ENCODE results near the gene FMN2. TPM values are rescaled to one million over a fixed set of nuclear protein-coding genes. Genes with fewer than 3 reads are reported as not detected.

The FMN2 gene
- total RNA-seq, 3 donors from 2014 or later (not counting 1 experiment from before 2014, with no cell fraction given): not detected

DNA sequence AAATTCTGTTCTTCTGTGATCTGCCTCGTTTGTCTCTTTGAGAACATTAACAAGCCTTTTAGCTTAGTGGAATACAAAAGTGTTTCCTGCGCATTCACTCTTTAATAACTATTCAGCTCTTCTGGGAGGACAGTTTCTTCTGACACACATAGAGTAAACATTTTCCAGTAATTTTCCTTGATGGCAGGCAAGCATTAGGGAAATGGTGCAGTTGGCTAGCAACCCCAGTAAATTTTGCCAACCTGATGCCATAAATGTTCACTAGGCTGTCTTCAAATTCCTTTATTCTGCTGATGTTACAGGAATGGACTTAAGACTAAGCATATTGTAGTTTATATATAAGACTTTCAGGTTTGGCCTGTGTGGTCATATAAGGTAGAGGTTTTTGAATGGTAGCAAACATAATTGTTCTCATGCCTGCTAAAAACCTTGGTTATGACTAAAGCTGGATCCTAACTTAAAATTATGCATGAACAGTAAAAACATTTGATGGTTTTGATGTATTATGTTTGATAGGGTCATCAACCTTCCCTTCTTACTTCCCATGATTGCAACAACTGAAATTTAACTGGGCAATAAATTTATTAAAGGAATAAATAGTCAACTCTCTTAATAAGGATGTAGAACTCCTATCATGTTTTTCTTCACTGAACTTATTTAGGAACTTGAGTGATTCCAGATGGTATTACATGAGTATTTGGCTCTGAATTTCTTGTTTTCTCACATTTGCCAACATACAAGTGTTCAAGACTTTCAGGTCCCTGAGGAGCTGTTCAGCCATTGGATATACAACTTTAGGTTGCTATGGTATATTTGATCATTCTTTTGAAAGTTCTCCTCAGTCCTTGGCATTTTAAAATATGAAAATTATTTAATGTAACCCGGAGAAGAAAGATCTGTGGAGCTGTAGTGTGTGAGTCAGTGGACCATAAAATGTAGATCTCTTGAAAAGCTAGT lies 223.4 kb downstream of the FMN2 start:
- H3K27ac Mint-ChIP-seq: no peak overlapping the region
- H3K4me1 Mint-ChIP-seq: no peaks in the 10 kb centered on the region
- H3K4me3 Mint-ChIP-seq: no peak overlapping the region
- no peaks in the 10 kb centered on the region for H3K27me3 Mint-ChIP-seq (ENCODE audit: low read depth in 2 of 2)
- Histone ChIP-seq H3K27me3 (ENCODE audit: control insufficient read depth, insufficient read depth, low read length) (no peaks in the 10 kb centered on the region), H3K4me1 (ENCODE audit: control insufficient read depth, insufficient read depth, low read length) (no peaks in the 10 kb centered on the region), H3K9me3 (ENCODE audit: control insufficient read depth, insufficient read depth, low read length) (no peaks in the 10 kb centered on the region), H3K27ac (ENCODE audit: low read length) (no peak overlapping the region), H3K4me3 (ENCODE audit: low read length) (no peak overlapping the region), H3K36me3 (ENCODE audit: control insufficient read depth, insufficient read depth, low read length) (no peaks in the 10 kb centered on the region)
- H3K9me3 Mint-ChIP-seq: peaks cover 13 to 16% of the 10 kb centered on the region in 2 donors
- no peak for TF ChIP-seq CTCF (IDR thresholded peaks at IDR 0.05)
- intact Hi-C loops (cut with micrococcal nuclease): no loop called here
- WGBS (ENCODE audit: insufficient coverage): 67% methylated on average over 3 of the region's 3 CpGs
- DNase-seq (no peak), ATAC-seq (no peak)
- H3K36me3 Mint-ChIP-seq: no peaks in the 10 kb centered on the region

DNA sequence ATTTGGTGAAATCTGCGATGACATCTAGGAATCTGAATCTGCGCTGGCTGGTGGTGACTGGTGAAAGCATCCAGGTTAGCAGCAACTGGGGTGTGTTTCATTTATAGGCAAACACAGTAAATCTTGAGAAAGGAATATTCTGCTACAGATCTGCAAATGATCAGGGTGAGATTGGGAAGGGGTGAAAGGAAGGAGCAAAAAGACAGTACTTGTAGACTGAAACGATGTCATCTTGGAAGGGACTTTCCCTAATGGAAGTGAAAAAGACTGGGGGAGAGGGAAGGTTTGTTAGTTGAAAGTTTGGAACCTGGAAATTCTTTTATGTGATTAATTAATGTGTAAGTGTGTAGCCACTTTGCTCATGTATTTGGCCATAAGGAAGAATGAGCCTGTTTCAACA lies 228.3 kb downstream of the FMN2 start:
- Histone ChIP-seq H3K4me3 (ENCODE audit: low read length) (no peak overlapping the region), H3K36me3 (ENCODE audit: control insufficient read depth, insufficient read depth, low read length) (no peaks in the 10 kb centered on the region), H3K9me3 (ENCODE audit: control insufficient read depth, insufficient read depth, low read length) (no peaks in the 10 kb centered on the region), H3K27me3 (ENCODE audit: control insufficient read depth, insufficient read depth, low read length) (no peaks in the 10 kb centered on the region), H3K27ac (ENCODE audit: low read length) (no peak overlapping the region), H3K4me1 (ENCODE audit: control insufficient read depth, insufficient read depth, low read length) (no peaks in the 10 kb centered on the region)
- Mint-ChIP-seq H3K27ac (no peak overlapping the region), H3K4me1 (no peaks in the 10 kb centered on the region), H3K36me3 (no peaks in the 10 kb centered on the region), H3K4me3 (no peak overlapping the region), H3K27me3 (ENCODE audit: low read depth in 2 of 2) (no peaks in the 10 kb centered on the region), H3K9me3 (peaks cover 14 to 19% of the 10 kb centered on the region in 2 donors)
- no peak for TF ChIP-seq CTCF (IDR thresholded peaks at IDR 0.05)
- DNase-seq (no peak), ATAC-seq (no peak)
- intact Hi-C loops (cut with micrococcal nuclease): no loop called here
- WGBS (ENCODE audit: insufficient coverage): 90% methylated on average over 3 of the region's 3 CpGs

DNA sequence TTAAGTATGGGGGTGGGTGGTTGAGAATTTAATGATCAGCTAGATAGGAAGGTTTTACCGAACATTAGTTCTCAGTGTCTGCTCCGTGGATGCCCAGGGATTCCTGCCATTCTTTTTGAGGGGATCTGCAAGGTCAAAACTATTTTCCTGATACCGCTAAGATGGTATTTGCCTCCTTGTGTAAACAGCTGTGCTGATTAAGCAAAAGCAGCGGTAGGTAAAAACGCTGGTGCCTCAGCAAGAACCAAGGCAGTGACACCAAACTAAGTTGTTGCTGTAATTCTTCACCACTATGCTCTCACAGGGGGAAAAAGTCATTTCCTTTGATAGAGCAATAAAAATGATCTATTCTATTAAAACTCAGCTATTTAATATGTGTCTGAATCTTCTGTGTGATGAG lies 229.0 kb downstream of the FMN2 start:
- no peak overlapping the region for H3K4me3 Mint-ChIP-seq
- ATAC-seq: no peak
- WGBS (ENCODE audit: insufficient coverage): 75% methylated on average over 5 of the region's 5 CpGs

More for the DNA sequence above, 229.0 kb downstream of the FMN2 start:
- H3K9me3 Mint-ChIP-seq: peaks cover 14 to 19% of the 10 kb centered on the region in 2 donors
- H3K27me3 Mint-ChIP-seq (ENCODE audit: low read depth in 2 of 2): no peaks in the 10 kb centered on the region
- TF ChIP-seq CTCF (IDR thresholded peaks at IDR 0.05): no peak
- H3K4me1 Mint-ChIP-seq: no peaks in the 10 kb centered on the region
- H3K27ac Mint-ChIP-seq: no peak overlapping the region
- no peaks in the 10 kb centered on the region for H3K36me3 Mint-ChIP-seq
- no peaks in the 10 kb centered on the region for H3K4me1 ChIP-seq (ENCODE audit: control insufficient read depth, insufficient read depth, low read length)
- intact Hi-C loops (cut with micrococcal nuclease): no loop called here
- no peaks in the 10 kb centered on the region for H3K27me3 ChIP-seq (ENCODE audit: control insufficient read depth, insufficient read depth, low read length)
- no peak overlapping the region for H3K4me3 ChIP-seq (ENCODE audit: low read length)
- no peak overlapping the region for H3K27ac ChIP-seq (ENCODE audit: low read length)
- no peaks in the 10 kb centered on the region for H3K9me3 ChIP-seq (ENCODE audit: control insufficient read depth, insufficient read depth, low read length)
- DNase-seq: no peak
- H3K36me3 ChIP-seq (ENCODE audit: control insufficient read depth, insufficient read depth, low read length): no peaks in the 10 kb centered on the region
